Brain microvascular endothelial cell (primary cell): Measurements from ENCODE around the gene UBALD1.

ENCODE experiments used
- DNase-seq: peaks from one replicate; pipeline ENCODE4 v3.0.0-alpha.2; 2020
- H3K27ac ChIP-seq: fragments of 250-450 bp; sonication (Bioruptor Pico); 2 replicates; pipeline ENCODE4 v1.5.1; 2020; ENCODE audit warnings: mild to moderate bottlenecking, moderate library complexity
- H3K27me3 ChIP-seq: fragments of 250-450 bp; sonication (Bioruptor Pico); replicated peaks from 2 replicates; pipeline ENCODE4 v1.5.1; 2020; ENCODE audit warnings: mild to moderate bottlenecking
- H3K36me3 ChIP-seq: fragments of 250-450 bp; sonication (Bioruptor Pico); replicated peaks from 2 replicates; pipeline ENCODE4 v1.5.1; 2020; ENCODE audit warnings: mild to moderate bottlenecking
- H3K4me3 ChIP-seq: 2 replicates; pipeline ENCODE4 v1.5.1; 2011; ENCODE audit warnings: low read depth, mild to moderate bottlenecking, control low read depth, low read length, moderate library complexity
- CTCF ChIP-seq: IDR thresholded peaks from 2 replicates; pipeline ENCODE4 v1.5.1; 2011; ENCODE audit warnings: low read depth, mild to moderate bottlenecking, moderate library complexity, low read length, control low read depth, inconsistent platforms; ENCODE audit errors: missing control alignments
- in situ Hi-C: cut with HindIII; loops from 2 replicates; pipeline ENCODE4 v1.10.0; 2017; ENCODE audit warnings: low sequenced_read_pairs, low pct_ligation_motif_present

UBALD1 gene

GRCh38 chr16:4599545-4599944, 15.1 kb downstream of the UBALD1 start:
- no peak overlapping the region for H3K27ac ChIP-seq
- H3K27me3 ChIP-seq = peaks cover 4% of the 10 kb centered on the region
- DNase-seq = no peak
- no peak overlapping the region for H3K4me3 ChIP-seq
- no peak for TF ChIP-seq CTCF
- no peaks in the 10 kb centered on the region for H3K36me3 ChIP-seq
- in situ Hi-C loops = no loop called here

- Histone ChIP-seq H3K36me3 (no peaks in the 10 kb centered on the region), H3K27me3 (peaks cover 4% of the 10 kb centered on the region), H3K4me3 (no peak overlapping the region), H3K27ac (no peak overlapping the region)
- no peak for TF ChIP-seq CTCF
- in situ Hi-C loops = no loop called here
- no peak for DNase-seq
Measured at GRCh38 chr16:4599037-4599436, 15.7 kb downstream of the UBALD1 start.

GRCh38 chr16:4597174-4597573, 17.5 kb downstream of the UBALD1 start:
- Histone ChIP-seq H3K4me3 (no peak overlapping the region), H3K36me3 (no peaks in the 10 kb centered on the region), H3K27me3 (peaks cover 4% of the 10 kb centered on the region), H3K27ac (no peak overlapping the region)
- no peak for DNase-seq
- no peak for TF ChIP-seq CTCF
- in situ Hi-C loops = no loop called here

- Histone ChIP-seq H3K4me3 (no peak overlapping the region), H3K27ac (no peak overlapping the region), H3K27me3 (peaks cover 4% of the 10 kb centered on the region), H3K36me3 (no peaks in the 10 kb centered on the region)
- in situ Hi-C loops = no loop called here
- TF ChIP-seq CTCF = no peak
- DNase-seq = no peak
Measured at GRCh38 chr16:4594433-4595410, 20.0 kb downstream of the UBALD1 start.

- in situ Hi-C loops = no loop called here
- H3K36me3 ChIP-seq = no peaks in the 10 kb centered on the region
- no peak overlapping the region for H3K27ac ChIP-seq
- no peak overlapping the region for H3K4me3 ChIP-seq
- peaks cover 2% of the 10 kb centered on the region for H3K27me3 ChIP-seq
- no peak for DNase-seq
- TF ChIP-seq CTCF = no peak
Measured at GRCh38 chr16:4593086-4593485, 21.6 kb downstream of the UBALD1 start.
